Measurements from ENCODE around the gene DCHS2.

DCHS2 gene

DNA sequence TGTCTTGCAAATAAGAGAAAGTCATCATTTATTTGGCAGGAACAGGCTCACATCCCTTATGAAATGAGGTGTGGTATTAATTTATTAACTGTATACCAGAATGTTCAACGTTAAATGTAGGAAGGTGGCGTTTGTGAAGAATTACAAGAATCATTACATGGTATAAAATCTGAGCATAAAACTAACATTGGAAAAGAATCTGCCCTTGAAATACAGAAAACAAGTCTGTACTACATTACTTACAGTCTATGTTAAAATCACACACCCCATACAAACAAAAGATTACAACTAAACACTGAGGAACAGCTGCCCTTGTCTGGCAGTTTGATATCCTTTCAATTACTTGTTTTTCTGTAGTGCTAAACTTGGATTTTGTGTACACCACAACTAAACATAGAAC is 131.1 kb downstream of the DCHS2 start:
- ChIA-PET POLR2A (ENCODE audit: low non-redundant PET) (no interaction called here), CTCF (no interaction called here)
- DNase-seq (ENCODE audit: low spot score): no peak
- TF ChIP-seq, protein P1, sequence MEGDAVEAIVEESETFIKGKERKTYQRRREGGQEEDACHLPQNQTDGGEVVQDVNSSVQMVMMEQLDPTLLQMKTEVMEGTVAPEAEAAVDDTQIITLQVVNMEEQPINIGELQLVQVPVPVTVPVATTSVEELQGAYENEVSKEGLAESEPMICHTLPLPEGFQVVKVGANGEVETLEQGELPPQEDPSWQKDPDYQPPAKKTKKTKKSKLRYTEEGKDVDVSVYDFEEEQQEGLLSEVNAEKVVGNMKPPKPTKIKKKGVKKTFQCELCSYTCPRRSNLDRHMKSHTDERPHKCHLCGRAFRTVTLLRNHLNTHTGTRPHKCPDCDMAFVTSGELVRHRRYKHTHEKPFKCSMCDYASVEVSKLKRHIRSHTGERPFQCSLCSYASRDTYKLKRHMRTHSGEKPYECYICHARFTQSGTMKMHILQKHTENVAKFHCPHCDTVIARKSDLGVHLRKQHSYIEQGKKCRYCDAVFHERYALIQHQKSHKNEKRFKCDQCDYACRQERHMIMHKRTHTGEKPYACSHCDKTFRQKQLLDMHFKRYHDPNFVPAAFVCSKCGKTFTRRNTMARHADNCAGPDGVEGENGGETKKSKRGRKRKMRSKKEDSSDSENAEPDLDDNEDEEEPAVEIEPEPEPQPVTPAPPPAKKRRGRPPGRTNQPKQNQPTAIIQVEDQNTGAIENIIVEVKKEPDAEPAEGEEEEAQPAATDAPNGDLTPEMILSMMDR (conservative IDR thresholded peaks at IDR 0.05; ENCODE audit: low read depth): no peak
- H3K27ac ChIP-seq: no peak overlapping the region

DNA sequence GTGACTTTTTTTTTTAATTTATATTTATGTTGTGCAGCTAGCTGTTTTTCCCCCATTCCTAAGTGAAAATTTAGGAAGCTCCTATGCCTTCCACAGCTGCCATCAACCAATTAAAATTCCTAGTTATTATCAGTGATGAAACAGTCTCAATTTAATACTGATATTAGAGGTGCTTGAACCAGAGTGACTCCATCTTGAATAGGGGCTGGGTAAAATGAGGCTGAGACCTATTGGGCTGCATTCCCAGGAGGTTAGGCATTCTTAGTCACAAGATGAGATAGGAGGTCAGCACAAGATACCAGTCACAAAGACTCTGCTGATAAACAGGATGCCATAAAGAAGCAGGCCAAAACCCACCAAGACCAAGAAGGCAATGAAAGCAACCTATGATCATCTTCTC is 136.7 kb downstream of the DCHS2 start:
- H3K27ac ChIP-seq: no peak overlapping the region
- no peak for DNase-seq (ENCODE audit: low spot score)
- CTCF ChIA-PET: no interaction called here
- POLR2A ChIA-PET (ENCODE audit: low non-redundant PET): no interaction called here
- TF ChIP-seq, protein P1 (conservative IDR thresholded peaks at IDR 0.05; ENCODE audit: low read depth): no peak

DNA sequence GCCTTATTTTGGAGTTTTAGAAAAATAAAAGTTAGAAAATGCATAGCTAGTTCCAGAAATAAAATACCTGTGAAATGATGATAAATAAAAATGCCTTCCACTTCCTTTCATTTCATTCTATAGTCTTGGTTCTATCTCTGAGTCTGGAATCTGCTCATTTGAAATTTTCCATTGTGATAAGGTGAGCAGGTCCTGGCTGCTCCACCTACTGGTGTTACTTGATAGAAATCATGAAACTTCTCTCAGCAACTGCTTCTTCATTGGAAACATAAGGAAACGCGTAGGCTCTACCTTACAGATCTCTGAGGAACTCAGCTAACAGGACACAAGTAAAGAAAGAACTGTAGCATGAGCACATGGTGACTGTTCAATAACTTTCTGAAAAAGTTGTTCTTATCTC is 141.8 kb downstream of the DCHS2 start:
- DNase-seq (ENCODE audit: low spot score): peak; percentile 22
- H3K27ac ChIP-seq: no peak overlapping the region
- TF ChIP-seq, protein P1 (conservative IDR thresholded peaks at IDR 0.05; ENCODE audit: low read depth): peak; percentile 39
- CTCF ChIA-PET: interaction anchor here (0.6 kb wide), 1 partner anchor 564 kb away, joined by 3 read pairs; no protein-coding TSS in a partner anchor
- POLR2A ChIA-PET (ENCODE audit: low non-redundant PET): no interaction called here

DNA sequence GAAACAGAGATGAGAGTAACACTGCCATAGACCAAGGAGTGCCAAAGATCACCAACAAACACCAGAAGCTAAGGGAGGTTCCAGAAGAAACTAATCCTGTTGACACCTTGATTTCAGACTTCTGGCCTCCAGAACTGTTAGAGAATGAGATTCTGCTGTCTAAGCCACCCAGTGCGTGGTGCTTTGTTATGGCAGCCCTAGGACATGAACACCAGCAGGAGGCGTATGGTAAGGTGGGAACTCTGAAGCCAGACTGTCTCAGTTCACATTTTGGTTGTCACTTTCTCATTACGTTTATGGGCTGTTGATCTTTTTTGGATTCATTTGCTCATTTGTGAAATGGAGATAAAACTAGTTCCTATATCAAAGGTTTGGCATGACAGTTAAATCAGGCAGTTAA is 142.9 kb downstream of the DCHS2 start:
- TF ChIP-seq, protein P1 (conservative IDR thresholded peaks at IDR 0.05; ENCODE audit: low read depth): no peak
- no peak overlapping the region for H3K27ac ChIP-seq
- DNase-seq (ENCODE audit: low spot score): no peak
- CTCF ChIA-PET: interaction anchor here (0.6 kb wide), 1 partner anchor 1291 kb away, joined by 4 read pairs; no protein-coding TSS in a partner anchor
- POLR2A ChIA-PET (ENCODE audit: low non-redundant PET): no interaction called here

DNA sequence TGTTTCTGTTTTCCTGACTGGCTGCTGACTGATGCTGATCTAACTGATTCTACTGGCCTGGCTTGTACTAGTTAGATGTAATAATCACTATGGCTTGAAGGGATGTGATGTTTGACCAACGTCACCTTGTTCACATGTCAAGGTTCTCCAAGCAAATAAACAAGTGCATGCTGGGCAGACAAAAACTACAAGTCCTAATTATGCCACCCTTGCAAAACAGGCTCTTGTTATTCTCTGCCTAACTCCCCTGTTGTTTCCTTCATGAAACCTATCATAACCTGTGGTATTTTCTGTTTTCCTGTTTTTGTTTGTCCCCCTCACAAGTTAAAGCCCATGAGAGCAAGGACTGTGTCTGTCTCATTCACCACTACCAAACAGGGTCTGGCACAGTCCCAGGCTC is 146.2 kb downstream of the DCHS2 start:
- POLR2A ChIA-PET (ENCODE audit: low non-redundant PET): no interaction called here
- TF ChIP-seq, protein P1 (conservative IDR thresholded peaks at IDR 0.05; ENCODE audit: low read depth): no peak
- no peak overlapping the region for H3K27ac ChIP-seq
- CTCF ChIA-PET: no interaction called here
- no peak for DNase-seq (ENCODE audit: low spot score)

DNA sequence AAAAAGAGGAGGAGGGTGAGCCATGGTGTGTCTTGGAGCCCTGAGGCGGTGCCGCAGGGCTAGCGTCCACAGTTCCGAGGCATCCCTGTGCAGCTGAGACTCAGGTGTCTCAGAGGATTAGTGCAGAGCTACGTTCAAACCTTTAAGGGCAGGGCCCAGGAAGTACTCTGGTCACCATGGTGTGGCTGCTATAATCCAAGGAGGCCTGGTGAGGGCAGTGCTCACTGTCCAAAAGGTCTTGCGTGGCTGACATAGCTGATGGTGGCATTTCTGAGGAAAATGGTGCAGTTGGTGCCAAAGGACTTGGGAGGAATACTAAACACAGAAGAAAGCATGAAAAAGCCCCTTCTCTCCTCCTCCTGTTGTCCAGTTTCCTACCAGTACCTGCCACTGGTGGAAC is 146.9 kb downstream of the DCHS2 start:
- POLR2A ChIA-PET (ENCODE audit: low non-redundant PET): no interaction called here
- CTCF ChIA-PET: interaction anchor here (0.6 kb wide), 1 partner anchor 9 kb away, joined by 3 read pairs; no protein-coding TSS in a partner anchor
- no peak overlapping the region for H3K27ac ChIP-seq
- no peak for DNase-seq (ENCODE audit: low spot score)
- TF ChIP-seq, protein P1 (conservative IDR thresholded peaks at IDR 0.05; ENCODE audit: low read depth): no peak

DNA sequence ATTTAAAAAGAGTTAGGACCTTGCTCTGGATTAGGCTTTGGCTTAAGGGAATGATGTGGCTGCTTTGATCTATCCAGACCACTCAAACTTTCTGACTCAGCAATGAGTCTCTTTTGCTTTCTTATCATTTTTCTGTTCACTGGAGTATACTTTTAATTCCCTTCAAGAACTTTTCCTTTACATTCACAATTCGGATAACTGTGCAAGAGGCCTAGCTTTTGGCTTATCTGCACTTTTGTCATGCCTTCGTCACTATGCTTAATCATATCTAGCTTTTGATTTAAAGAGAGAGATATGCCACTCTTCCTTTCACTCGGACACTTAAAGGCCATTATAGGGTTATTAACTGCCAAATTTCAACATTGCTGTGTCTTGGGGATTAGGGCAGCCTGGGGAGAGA is 147.9 kb downstream of the DCHS2 start:
- DNase-seq (ENCODE audit: low spot score): no peak
- H3K27ac ChIP-seq: no peak overlapping the region
- TF ChIP-seq, protein P1 (conservative IDR thresholded peaks at IDR 0.05; ENCODE audit: low read depth): no peak
- ChIA-PET POLR2A (ENCODE audit: low non-redundant PET) (no interaction called here), CTCF (no interaction called here)
